ENCODE results near the gene AMPD3. TPM values are rescaled to one million over a fixed set of nuclear protein-coding genes. Genes with fewer than 3 reads are reported as not detected.

The AMPD3 gene
- total RNA-seq, 2 experiments from 2014 or later, result 13.2 to 14.1 TPM

GRCh38 chr11:10533323-10533722 is 78.3 kb downstream of the AMPD3 start:
- Mint-ChIP-seq H3K36me3 (ENCODE audit: low read depth) (peaks cover 43% of the 10 kb centered on the region), H3K9me3 (no peaks in the 10 kb centered on the region), H3K27me3 (no peaks in the 10 kb centered on the region), H3K27ac (no peak overlapping the region), H3K4me3 (no peak overlapping the region), H3K4me1 (ENCODE audit: low read depth) (peaks cover 23% of the 10 kb centered on the region)
- no peaks in the 10 kb centered on the region for H3K4me1 ChIP-seq (ENCODE audit: insufficient read depth, low read length)
- H3K27ac ChIP-seq (ENCODE audit: low read depth in 1 of 2, low read length in 2 of 2), result no peak overlapping the region
- H3K27me3 ChIP-seq (ENCODE audit: control insufficient read depth in 1 of 2, insufficient read depth in 2 of 2, low read length in 2 of 2), result no peaks in the 10 kb centered on the region
- ATAC-seq (ENCODE audit: poor library complexity) (no peak), DNase-seq (no peak)
- H3K4me3 ChIP-seq (ENCODE audit: low read length), result no peak overlapping the region
- ChIA-PET CTCF (interaction anchor here (2.4 kb wide), 1 partner anchor 8 kb away, joined by 21 read pairs; the partner anchor contains the start of gene RNF141), POLR2A (no interaction called here)
- H3K36me3 ChIP-seq (ENCODE audit: insufficient read depth, low read length), result peaks cover 43% of the 10 kb centered on the region
- intact Hi-C loops (cut with DNase I, micrococcal nuclease), result no loop called here
- TF ChIP-seq CTCF (IDR thresholded peaks at IDR 0.05), result no peak
- H3K9me3 ChIP-seq (ENCODE audit: control insufficient read depth in 1 of 2, insufficient read depth in 1 of 2, low read length in 2 of 2), result no peaks in the 10 kb centered on the region

DNA sequence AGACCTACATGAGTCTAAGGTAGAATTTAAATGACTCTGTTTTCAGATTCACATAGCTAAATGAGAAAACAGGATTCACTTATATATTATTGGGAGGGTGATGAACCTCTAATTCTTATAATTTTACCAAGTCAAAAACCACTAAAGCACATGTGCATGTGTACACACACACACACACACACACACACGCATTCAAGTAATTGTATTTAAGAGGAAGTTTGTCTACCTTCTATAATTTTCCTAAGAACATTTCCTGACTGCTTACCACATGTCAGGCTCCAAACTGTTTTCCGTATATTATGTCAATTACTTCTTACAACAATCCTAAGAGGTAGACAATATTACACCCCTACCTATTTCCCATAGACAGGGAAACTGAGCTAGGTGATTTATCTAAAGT is 79.3 kb downstream of the AMPD3 start:
- POLR2A ChIA-PET, result no interaction called here
- H3K27ac ChIP-seq (ENCODE audit: low read depth in 1 of 2, low read length in 2 of 2), result no peak overlapping the region
- H3K27me3 ChIP-seq (ENCODE audit: control insufficient read depth in 1 of 2, insufficient read depth in 2 of 2, low read length in 2 of 2), result no peaks in the 10 kb centered on the region
- H3K4me3 Mint-ChIP-seq, result no peak overlapping the region
- intact Hi-C loops (cut with DNase I, micrococcal nuclease), result no loop called here
- H3K27ac Mint-ChIP-seq, result no peak overlapping the region
- no peaks in the 10 kb centered on the region for H3K27me3 Mint-ChIP-seq
- peaks cover 31% of the 10 kb centered on the region for H3K4me1 Mint-ChIP-seq (ENCODE audit: low read depth)
- H3K9me3 Mint-ChIP-seq, result no peaks in the 10 kb centered on the region
- DNase-seq (no peak), ATAC-seq (ENCODE audit: poor library complexity) (no peak)
- CTCF ChIA-PET, result interaction anchor here (1.1 to 1.2 kb wide), 2 partner anchors 20 to 128 kb away, joined by 3 to 4 read pairs; no protein-coding TSS in a partner anchor
- peaks cover 33% of the 10 kb centered on the region for H3K36me3 Mint-ChIP-seq (ENCODE audit: low read depth)
- no peaks in the 10 kb centered on the region for H3K9me3 ChIP-seq (ENCODE audit: control insufficient read depth in 1 of 2, insufficient read depth in 1 of 2, low read length in 2 of 2)
- no peak overlapping the region for H3K4me3 ChIP-seq (ENCODE audit: low read length)
- peaks cover 35% of the 10 kb centered on the region for H3K36me3 ChIP-seq (ENCODE audit: insufficient read depth, low read length)
- no peaks in the 10 kb centered on the region for H3K4me1 ChIP-seq (ENCODE audit: insufficient read depth, low read length)
- TF ChIP-seq CTCF (IDR thresholded peaks at IDR 0.05), result no peak

- H3K9me3 ChIP-seq (ENCODE audit: control insufficient read depth in 1 of 2, insufficient read depth in 1 of 2, low read length in 2 of 2), result no peaks in the 10 kb centered on the region
- peaks cover 11% of the 10 kb centered on the region for H3K36me3 ChIP-seq (ENCODE audit: insufficient read depth, low read length)
- Mint-ChIP-seq H3K4me3 (no peak overlapping the region), H3K4me1 (ENCODE audit: low read depth) (peaks cover 51% of the 10 kb centered on the region), H3K36me3 (ENCODE audit: low read depth) (peaks cover 18% of the 10 kb centered on the region), H3K9me3 (no peaks in the 10 kb centered on the region), H3K27me3 (no peaks in the 10 kb centered on the region), H3K27ac (no peak overlapping the region)
- CTCF ChIA-PET, result interaction anchor here (1.0 kb wide), 1 partner anchor 79 kb away, joined by 3 read pairs; no protein-coding TSS in a partner anchor
- intact Hi-C loops (cut with DNase I, micrococcal nuclease), result loop anchor here in 1 of 2 experiments (2.0 kb wide), 1 partner anchor 83 kb away; the partner anchor contains the start of gene AMPD3
- H3K27me3 ChIP-seq (ENCODE audit: control insufficient read depth in 1 of 2, insufficient read depth in 2 of 2, low read length in 2 of 2), result no peaks in the 10 kb centered on the region
- POLR2A ChIA-PET, result no interaction called here
- ATAC-seq (ENCODE audit: poor library complexity) (no peak), DNase-seq (no peak)
- TF ChIP-seq CTCF (IDR thresholded peaks at IDR 0.05), result no peak
- no peak overlapping the region for H3K4me3 ChIP-seq (ENCODE audit: low read length)
- H3K27ac ChIP-seq (ENCODE audit: low read depth in 1 of 2, low read length in 2 of 2), result no peak overlapping the region
- H3K4me1 ChIP-seq (ENCODE audit: insufficient read depth, low read length), result peaks cover 13% of the 10 kb centered on the region
Observed at GRCh38 chr11:10537600-10537999, 82.5 kb downstream of the AMPD3 start.

Measured in CD4-positive, alpha-beta T cell (primary cell).